Measurements from ENCODE around the gene BPIFB2.

Gene BPIFB2

DNA sequence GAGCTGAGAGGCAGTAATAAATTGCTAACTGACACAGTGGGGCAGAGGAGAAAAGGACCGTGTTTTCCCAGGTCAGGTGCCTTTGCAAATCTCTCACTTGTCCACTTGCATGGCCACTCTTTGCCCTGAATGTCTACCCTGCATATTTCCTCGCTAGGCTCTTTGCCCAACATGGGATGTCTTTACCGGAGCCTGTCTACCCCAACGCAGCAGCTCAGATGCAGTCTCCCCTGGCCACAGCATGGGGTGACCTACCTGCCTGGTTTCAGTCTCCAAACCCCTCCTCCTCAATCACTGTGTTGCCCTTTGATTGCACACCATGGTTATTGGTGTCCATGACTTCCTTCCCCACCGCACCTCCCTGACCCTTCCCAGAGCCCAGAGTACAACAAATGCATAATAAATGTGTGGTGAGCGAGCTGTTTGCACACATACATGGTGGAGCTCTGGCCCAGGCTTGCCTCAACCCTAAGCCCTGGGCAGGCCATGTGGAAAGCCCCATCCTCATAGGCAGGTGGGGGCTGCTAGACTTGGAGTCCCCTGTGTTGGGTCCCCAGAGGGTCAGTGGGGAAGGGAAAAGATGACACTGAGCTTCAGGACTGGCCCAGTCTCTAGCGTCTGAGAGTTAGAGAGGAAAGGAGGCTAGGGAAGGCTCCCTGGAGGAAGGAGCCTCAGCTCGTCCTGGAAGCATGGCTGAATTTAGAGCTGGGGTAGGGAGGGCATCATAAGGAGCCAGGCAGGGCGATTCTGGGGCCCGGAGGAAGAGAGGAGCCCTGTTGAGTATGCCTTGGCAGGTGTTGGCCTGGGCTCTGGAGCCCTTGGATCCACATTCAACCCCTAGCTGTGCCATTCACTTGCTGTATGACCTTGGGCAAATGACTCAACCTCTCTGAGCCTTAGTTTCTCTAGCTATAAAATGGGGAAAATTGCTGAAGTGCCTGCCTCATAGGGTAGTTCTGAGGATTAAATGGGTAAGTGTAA, 19.6 kb downstream of the BPIFB2 start:
- no peak for DNase-seq (ENCODE audit: low read depth)
- no peak overlapping the region for H3K4me3 ChIP-seq (ENCODE audit: low read length)
- TF ChIP-seq, protein P1, sequence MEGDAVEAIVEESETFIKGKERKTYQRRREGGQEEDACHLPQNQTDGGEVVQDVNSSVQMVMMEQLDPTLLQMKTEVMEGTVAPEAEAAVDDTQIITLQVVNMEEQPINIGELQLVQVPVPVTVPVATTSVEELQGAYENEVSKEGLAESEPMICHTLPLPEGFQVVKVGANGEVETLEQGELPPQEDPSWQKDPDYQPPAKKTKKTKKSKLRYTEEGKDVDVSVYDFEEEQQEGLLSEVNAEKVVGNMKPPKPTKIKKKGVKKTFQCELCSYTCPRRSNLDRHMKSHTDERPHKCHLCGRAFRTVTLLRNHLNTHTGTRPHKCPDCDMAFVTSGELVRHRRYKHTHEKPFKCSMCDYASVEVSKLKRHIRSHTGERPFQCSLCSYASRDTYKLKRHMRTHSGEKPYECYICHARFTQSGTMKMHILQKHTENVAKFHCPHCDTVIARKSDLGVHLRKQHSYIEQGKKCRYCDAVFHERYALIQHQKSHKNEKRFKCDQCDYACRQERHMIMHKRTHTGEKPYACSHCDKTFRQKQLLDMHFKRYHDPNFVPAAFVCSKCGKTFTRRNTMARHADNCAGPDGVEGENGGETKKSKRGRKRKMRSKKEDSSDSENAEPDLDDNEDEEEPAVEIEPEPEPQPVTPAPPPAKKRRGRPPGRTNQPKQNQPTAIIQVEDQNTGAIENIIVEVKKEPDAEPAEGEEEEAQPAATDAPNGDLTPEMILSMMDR (conservative IDR thresholded peaks at IDR 0.05; ENCODE audit: low read length): no peak

DNA sequence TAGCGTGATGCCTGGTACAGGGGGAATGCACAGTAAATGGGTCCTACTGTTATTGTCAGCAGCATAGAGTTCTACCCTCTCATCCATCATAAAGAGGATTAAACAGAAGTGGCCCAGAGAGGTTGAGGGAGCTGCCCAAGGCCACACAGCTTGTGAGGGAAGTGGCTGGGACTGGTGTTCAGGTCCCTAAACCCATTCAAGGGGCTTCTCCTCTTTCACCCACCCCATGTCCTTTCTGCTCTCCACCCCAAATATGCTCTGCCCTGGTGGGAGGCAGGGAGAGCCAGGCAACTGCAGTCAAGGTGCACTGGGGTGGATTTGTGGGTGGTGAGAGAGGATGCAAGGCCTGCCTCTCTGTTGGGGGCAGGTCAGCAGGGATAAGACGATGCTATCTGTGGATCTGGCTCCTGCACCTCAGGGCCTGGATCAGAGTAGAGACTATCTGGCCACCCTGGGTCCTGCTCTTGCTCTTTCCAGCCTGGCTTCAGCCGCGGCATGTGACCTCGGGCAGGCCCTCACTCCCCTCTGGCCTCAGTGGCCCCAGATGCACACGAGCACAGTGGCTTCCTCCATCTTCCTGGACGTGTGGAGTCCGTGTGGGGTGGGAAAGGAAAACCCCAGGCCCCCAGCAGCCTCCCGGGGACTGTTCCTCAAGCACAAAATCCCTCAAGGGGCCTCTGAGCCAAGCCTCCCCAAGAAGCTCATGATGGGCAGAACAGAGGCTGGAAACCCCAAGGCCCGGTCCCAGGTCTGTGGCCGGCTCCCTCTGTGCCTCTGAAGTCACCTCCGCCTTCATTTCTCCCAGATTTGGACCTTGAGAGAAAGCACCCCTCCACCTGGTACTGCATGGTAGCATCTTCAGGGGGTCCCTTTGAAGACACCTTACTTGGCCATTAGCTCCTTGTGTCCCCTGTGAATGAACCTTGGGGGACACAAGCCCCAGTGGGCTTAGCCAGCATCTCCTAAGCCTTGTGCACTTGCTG, 20.6 kb downstream of the BPIFB2 start:
- TF ChIP-seq, protein P1 (conservative IDR thresholded peaks at IDR 0.05; ENCODE audit: low read length): no peak
- DNase-seq (ENCODE audit: low read depth): no peak
- no peak overlapping the region for H3K4me3 ChIP-seq (ENCODE audit: low read length)

DNA sequence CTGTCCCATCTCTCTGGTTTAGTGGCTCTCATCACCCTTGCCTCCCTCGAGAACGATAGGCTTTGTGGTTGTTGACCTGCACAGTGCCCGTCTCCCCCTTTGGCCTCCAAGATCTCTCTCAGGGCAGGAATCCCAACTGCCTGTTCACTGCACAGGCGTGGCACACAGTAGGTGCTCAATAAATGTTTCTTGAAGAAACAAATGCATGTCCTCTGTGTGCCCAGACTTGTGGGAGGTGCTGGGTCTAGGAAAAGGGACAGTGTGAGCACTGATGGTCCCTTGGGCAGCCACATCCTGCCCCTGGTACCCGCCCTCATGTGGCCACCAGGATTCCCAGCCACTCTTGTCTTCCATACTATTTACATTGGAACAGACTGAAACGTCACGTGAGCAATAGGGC, 21.4 kb downstream of the BPIFB2 start:
- TF ChIP-seq, protein P1 (conservative IDR thresholded peaks at IDR 0.05; ENCODE audit: low read length): no peak
- DNase-seq (ENCODE audit: low read depth): no peak
- no peak overlapping the region for H3K4me3 ChIP-seq (ENCODE audit: low read length)

DNA sequence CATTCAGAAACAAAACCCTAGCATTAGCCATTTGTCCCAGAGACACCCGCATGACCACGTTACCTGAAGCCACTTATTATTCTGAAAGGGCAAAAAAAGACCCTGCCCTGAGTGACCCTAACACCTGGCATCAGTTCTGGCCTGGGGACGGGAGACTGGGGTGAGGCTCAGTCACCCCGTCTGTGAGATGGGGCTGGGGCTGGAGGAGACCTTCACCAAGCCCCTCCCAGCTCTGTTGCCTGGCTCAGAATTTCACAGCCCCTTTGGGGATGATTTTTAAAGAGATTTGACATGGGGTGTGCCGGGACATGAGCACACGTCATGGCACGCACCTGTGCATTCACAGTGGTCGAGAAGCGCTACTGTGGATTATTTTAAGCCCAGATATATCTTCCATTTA, 22.6 kb downstream of the BPIFB2 start:
- H3K4me3 ChIP-seq (ENCODE audit: low read length): no peak overlapping the region
- TF ChIP-seq, protein P1 (conservative IDR thresholded peaks at IDR 0.05; ENCODE audit: low read length): no peak
- DNase-seq (ENCODE audit: low read depth): no peak

DNA sequence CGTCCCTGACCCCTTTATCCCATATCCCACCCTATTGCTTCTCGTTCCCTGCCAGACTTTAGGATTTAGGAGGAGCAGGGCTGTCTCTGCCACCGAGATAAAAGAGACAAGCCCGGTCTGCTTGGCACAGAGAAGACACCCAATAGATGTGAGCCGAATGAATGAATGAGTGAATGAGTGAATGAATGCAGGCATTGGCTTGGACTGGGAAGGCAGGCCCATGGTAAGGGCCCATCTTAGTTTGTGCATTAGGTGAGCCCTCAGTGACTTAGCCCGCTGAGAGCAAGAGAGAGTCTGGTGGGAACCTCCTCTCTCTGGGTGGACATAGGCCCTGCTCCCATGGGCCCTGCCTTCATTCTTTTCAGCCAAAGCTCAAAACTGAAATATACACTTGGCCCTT, 23.1 kb downstream of the BPIFB2 start:
- TF ChIP-seq, protein P1 (conservative IDR thresholded peaks at IDR 0.05; ENCODE audit: low read length): no peak
- no peak for DNase-seq (ENCODE audit: low read depth)
- no peak overlapping the region for H3K4me3 ChIP-seq (ENCODE audit: low read length)

DNA sequence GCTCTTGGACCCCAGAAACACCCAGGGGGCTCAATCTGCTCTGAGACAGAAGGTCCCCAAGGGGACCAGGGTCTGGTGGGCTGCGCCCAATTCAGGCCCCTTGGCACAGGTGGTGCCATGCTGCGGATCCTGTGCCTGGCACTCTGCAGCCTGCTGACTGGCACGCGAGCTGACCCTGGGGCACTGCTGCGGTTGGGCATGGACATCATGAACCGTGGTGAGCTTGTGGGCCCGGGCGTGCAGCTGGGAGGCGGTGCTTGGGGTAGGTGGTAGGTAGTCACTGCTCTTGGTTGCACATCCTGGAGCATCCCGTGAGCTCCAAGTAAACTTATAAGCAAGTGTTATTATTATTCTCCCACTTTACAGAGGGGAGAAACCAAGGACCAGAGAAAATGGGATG, 24.0 kb downstream of the BPIFB2 start, which contains the start of gene BPIFB6:
Gene BPIFB6 (plus strand): TSS at position 118 of the 400 bp plus-strand sequence. CDS start 0 bp downstream, at position 118.
- TF ChIP-seq, protein P1 (conservative IDR thresholded peaks at IDR 0.05; ENCODE audit: low read length): no peak
- no peak for DNase-seq (ENCODE audit: low read depth)
- H3K4me3 ChIP-seq (ENCODE audit: low read length): no peak within 1 kb of the TSS

Measured in AG10803 (cell line).